Ovary (tissue), 3 donors: ENCODE measurements around the gene RBM47.
"Not testable (repeated sequence)": the region's sequence is repeated elsewhere in the genome, so short reads cannot be mapped to it uniquely, and the experiment has no call there.

Experiments used
- CTCF ChIP-seq, 3 donors: fragments of 450-650 bp in 2 of 3; fragments of 200-600 bp in 1 of 3; IDR thresholded peaks; one replicate each; pipeline versions ENCODE4 v1.5.1 to v1.8.0; 2016 to 2022; ENCODE audit warnings: antibody characterized with exemption in 3 of 3, mild to moderate bottlenecking in 1 of 3
- EP300 ChIP-seq: sonication (generic); formaldehyde crosslinking; IDR thresholded peaks from one replicate; pipeline ENCODE4 v1.6.1; 2017; ENCODE audit warnings: antibody characterized with exemption
- POLR2A ChIP-seq: fragments of 450-650 bp; IDR thresholded peaks from one replicate; pipeline ENCODE4 v1.6.1; 2017; ENCODE audit warnings: antibody characterized with exemption, mild to moderate bottlenecking, moderate library complexity
- donor health status: DM: no; HTN: no; CAD: no.

DNA sequence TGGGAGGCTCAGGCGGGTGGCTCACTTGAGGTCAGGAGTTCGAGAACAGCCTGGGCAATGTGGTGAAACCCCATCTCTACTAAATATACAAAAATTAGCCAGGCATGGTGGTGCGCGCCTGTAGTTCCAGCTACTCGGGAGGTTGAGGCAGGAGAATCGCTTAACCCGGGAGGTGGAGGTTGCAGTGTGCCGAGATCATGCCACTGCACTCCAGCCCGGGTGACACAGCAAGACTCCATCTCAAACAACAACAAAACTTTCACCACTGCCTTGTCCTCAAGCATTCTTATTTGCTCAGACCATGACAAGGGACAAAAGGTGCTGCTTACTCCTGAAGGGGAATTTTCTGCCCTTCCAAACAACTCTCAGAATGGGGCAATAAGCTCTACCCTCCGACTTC, 194.4 kb downstream of the RBM47 start:
- not testable (repeated sequence) for TF ChIP-seq EP300; CTCF (IDR thresholded peaks at IDR 0.05); POLR2A
